Measurements from ENCODE around the gene DOCK8. TPM values are rescaled to one million over a fixed set of nuclear protein-coding genes. Genes with fewer than 3 reads are reported as not detected.
"Not testable (repeated sequence)": the region's sequence is repeated elsewhere in the genome, so short reads cannot be mapped to it uniquely, and the experiment has no call there.

The DOCK8 gene
- total RNA-seq, 1 experiment from 2014 or later = 1.4 TPM

DNA sequence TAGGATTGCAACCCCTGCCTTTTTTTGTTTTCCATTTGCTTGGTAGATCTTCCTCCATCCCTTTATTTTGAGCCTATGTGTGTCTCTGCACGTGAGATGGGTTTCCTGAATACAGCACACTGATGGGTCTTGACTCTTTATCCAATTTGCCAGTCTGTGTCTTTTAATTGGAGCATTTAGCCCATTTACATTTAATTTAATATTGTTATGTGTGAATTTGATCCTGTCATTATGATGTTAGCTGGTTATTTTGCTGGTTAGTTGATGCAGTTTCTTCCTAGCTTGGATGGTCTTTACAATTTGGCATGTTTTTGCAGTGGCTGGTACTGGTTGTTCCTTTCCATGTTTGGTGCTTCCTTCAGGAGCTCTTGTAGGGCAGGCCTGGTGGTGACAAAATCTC is 19.0 kb downstream of the DOCK8 start:
- not testable (repeated sequence) for H3K27me3 ChIP-seq (ENCODE audit: insufficient read depth, low read length); H4K8ac ChIP-seq (replicated peaks; ENCODE audit: insufficient read length, low read depth, low read length); H3K56ac ChIP-seq (ENCODE audit: insufficient read length, low read depth, low read length); H2AFZ ChIP-seq (ENCODE audit: low read length); H3K4ac ChIP-seq (ENCODE audit: low read depth, low read length); H3K9ac ChIP-seq (ENCODE audit: extremely low read depth, insufficient read length, low read length); H2AK5ac ChIP-seq (ENCODE audit: insufficient read length, low read length); H4K20me1 ChIP-seq (ENCODE audit: control insufficient read depth, insufficient read depth, insufficient read length); H3K79me1 ChIP-seq (ENCODE audit: insufficient read depth, low read depth, low read length, poor library complexity, severe bottlenecking); H2BK5ac ChIP-seq (ENCODE audit: insufficient read length, low read length); H2BK12ac ChIP-seq (ENCODE audit: insufficient read length, low read depth, low read length); H3K23ac ChIP-seq (ENCODE audit: insufficient read length, low read depth, low read length); H4K5ac ChIP-seq (ENCODE audit: insufficient read length, low read depth, low read length); H2BK20ac ChIP-seq (ENCODE audit: low read depth, low read length, poor library complexity, severe bottlenecking); H4K91ac ChIP-seq (ENCODE audit: insufficient read length, low read depth, low read length); H3K23me2 ChIP-seq (ENCODE audit: insufficient read length, low read depth, low read length, poor library complexity, severe bottlenecking); H3K27ac Mint-ChIP-seq; H3K9me3 ChIP-seq (ENCODE audit: control insufficient read depth, low read depth, low read length); H3K4me1 Mint-ChIP-seq; H3K79me2 ChIP-seq (ENCODE audit: insufficient read depth, low read length); H3K14ac ChIP-seq (ENCODE audit: insufficient read depth, low read length); H3T11ph ChIP-seq (ENCODE audit: low read length); DNase-seq; H2BK120ac ChIP-seq (ENCODE audit: low read depth, low read length, poor library complexity, severe bottlenecking); H3K4me1 ChIP-seq (ENCODE audit: insufficient read depth, low read length); H3K4me3 Mint-ChIP-seq; H3K18ac ChIP-seq (ENCODE audit: insufficient read length, low read depth, low read length); H3K4me2 ChIP-seq (ENCODE audit: insufficient read depth, insufficient read length, low read length); H3K27ac ChIP-seq (ENCODE audit: insufficient read length, low read depth, low read length); H2BK15ac ChIP-seq (ENCODE audit: low read depth, low read length); H3K36me3 Mint-ChIP-seq (ENCODE audit: insufficient read depth in 1 of 3, low read depth in 3 of 3)
- H3K9me3 Mint-ChIP-seq = peaks cover 17 to 23% of the 10 kb centered on the region in 2 experiments
- peaks cover 10% of the 10 kb centered on the region for H3K27me3 Mint-ChIP-seq (ENCODE audit: low read depth)
- WGBS (ENCODE audit: extremely low coverage, insufficient read length, low lambda C conversion rate) = no CpG with 5 or more reads among the region's 1 CpG
